AG20443 (cell line): ENCODE data around the gene TCERG1L.

Source experiments
- DNase-seq: peaks from one replicate; pipeline ENCODE4 v3.0.0; 2012; ENCODE audit warnings: low spot score, mixed read lengths

Gene TCERG1L

GRCh38 chr10:131207176-131207575, 104.3 kb downstream of the TCERG1L start:
- no peak for DNase-seq

DNA sequence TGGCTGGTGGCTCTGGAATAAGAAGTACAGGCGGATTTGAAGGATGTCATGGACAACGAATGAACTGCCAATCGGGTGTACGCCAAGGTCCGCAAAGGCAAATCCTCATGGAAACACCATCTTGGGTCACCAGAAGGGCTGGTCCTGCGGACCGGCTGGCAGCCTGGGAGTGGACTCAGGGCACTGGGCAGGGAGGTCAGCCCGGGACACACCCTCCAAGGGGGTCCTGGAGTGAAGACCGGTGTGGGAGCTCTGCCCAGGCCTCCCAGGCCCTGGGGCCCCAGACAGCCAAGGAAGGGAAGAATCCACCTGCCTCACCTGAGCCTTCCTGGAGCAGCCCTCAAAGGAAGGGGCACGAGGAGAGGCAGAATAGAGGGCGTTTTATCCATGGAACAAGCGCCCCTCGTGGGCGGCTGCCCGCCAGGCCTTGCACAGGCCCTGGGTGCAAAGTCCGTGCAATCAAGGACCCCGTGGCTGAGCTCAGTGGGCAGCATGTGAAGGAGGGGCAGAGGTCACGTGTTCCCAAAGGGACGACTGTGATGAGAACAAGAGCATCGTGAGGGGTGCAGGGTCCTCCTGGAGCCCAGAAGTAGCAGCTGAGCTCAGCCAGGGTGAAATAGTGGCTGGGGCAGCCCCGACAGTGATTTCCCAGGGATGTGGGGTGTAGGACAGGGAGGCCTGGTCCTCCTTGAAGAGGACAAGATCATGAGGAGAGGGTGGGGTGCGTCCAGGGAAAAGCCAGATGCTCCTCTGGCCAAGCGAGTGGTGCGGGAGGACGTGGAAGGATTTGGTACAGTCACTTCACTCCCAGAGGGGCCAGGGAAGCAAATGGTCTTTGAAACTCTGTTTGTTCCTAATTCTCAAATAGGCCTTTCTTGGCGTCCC, 105.2 kb downstream of the TCERG1L start:
- DNase-seq, result no peak

GRCh38 chr10:131205556-131205955, 106.0 kb downstream of the TCERG1L start:
- no peak for DNase-seq

DNA sequence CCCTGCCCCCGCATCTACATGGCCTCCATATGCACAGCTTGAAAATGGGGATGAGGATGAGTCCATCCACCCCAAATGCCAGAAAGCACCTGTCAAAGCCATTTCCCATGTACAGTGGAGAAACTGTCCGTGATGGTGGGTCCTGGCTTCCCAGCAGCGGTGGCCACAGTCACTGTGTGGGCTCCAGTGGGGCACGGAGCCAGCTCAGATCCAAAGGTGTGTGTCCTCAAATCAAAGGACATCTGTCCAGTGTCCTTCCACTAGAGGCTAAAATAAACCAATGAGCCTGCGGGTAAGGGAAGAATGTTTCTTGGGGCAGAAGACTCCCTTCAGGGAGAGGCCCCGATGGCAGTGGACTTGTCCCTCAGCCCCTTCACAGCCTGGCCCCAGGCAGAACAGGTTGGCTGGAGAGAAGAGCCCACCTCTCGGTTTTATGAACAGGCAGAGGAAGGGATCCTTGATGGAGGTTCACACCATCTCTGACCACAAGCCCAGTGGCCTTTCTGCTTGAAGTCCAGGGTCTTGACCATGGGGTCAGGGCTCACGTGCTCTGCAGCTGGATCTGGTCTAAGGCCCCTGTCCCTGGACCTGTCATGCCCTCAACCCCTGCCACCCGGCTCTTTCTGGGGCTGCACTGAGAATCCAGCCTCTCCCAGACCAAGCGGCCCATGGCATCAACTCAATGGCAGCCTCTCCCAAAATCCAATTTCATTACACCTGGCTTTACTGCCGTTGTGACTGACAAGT, 106.9 kb downstream of the TCERG1L start:
- DNase-seq, result no peak

DNA sequence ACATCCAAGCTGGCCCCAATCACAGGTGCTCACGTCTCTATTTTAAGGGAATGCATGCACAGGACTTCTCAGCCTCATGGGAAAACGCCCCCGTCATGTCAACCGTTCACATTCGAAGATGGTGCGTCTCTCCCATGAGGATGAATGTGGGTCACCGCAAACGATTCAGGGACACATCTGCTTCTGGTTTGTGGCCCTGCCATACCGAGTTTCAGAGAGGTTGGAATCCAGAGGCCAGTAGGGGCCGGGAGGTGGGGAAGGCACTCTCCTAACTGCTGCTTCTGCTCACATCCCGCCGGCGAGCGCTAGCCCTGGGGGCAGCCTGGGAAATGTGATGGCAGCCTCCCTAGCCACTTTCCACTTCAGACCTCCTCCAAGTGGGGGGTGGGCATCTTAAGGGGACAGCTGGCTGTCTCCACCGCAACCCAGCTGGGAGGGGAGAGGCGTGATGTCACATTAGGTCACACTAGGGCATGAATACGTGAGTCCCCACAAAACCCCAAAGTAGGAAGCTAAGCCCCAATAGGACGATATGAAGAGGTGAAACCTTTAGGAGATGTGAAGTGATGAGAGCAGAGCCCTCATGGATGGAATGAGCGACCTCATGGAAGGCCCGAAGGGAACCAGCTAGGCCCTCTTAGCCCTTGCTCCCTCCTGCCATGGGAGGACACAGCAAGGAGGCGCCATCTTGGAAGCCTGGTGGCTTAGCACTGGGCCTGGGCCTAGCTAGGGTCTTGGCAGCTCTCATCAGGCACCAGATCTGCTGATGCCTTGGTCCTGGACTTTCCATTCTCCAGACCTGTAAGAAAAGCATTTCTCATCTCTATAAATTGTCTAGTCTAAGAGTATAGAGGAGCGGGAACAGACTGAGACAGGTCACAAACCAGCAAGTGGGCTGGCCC, 107.8 kb downstream of the TCERG1L start:
- DNase-seq, result no peak

GRCh38 chr10:131202990-131203389, 108.5 kb downstream of the TCERG1L start:
- DNase-seq, result no peak

DNA sequence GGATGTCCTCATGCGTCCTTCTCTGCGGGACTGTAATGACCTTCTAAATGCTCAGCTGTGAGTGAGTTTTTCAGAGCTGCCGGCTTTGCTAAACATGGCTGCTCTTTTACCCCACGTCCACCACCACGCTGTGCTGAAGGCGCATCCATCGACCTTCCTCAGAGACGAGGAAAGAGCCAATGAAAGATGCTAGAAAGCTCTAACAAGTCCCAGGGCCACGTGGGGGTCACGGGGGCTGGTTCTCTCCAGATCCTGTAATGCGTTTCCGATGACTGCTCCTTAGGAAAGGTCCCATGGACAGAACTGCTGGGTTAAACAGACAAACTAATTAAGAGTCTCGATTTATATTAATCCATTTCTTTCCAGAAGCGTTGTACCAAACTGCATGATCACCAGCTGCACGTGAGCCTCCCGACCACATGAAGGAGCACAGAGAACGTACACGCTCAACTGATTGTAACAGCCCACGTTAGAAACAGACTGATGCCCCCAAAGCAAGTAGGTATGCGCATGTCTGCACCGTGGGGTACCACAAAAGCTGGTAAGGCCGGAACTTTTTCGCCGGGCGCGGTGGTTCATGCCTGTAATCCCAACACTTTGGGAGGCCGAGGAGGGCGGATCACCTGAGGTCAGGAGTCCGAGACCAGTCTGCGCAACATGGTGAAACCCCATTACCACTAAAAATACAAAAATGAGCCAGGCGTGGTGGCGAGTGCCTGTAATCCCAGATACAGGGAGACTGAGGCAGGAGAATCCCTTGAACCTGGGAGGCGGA, 109.6 kb downstream of the TCERG1L start:
- DNase-seq, result no peak

GRCh38 chr10:131200856-131201470, 110.6 kb downstream of the TCERG1L start:
- no peak for DNase-seq

DNA sequence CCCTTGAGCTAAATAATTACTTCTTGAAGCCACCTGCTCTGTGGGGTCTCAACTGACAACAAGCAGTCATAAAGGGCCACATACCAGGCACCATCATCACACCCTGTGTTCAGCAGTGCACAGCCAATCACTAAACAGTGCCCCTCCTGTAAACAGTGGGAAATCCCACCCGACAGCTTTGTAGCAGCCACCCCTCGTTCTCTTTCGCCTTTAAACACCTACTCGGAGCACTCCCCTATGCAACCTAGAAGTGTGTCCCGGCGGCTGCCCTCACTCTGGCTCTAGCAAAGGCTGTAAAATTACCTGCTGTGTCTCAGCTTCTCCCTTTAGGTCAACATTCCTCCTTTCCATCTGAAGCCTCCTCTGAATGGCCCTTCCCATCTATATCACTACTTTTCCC, 111.9 kb downstream of the TCERG1L start:
- DNase-seq, result no peak

DNA sequence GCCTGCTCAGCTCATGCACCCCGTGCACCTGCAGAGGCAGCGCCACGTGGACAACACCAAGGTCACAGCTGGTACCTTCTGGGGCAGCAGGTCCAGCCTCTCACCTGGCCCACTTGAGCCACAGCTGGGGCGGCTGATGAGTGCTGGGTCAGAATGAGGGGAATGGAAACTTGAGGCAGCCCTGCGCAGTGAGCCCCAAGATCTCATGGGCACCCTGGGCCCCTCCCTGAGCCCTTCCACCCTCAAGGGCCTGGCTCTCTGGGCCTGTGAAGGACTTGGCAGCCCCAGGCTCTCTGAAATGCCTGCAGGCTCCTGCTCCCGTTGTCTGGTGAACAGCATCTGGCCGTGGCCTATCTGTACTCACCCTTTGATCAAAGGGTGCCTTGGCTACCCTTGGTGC, 112.7 kb downstream of the TCERG1L start:
- DNase-seq, result no peak

- no peak for DNase-seq
These were observed 113.1 kb downstream of the TCERG1L start for GRCh38 chr10:131198401-131198800.

- DNase-seq, result no peak
These were observed 115.2 kb downstream of the TCERG1L start for GRCh38 chr10:131196176-131196885.

DNA sequence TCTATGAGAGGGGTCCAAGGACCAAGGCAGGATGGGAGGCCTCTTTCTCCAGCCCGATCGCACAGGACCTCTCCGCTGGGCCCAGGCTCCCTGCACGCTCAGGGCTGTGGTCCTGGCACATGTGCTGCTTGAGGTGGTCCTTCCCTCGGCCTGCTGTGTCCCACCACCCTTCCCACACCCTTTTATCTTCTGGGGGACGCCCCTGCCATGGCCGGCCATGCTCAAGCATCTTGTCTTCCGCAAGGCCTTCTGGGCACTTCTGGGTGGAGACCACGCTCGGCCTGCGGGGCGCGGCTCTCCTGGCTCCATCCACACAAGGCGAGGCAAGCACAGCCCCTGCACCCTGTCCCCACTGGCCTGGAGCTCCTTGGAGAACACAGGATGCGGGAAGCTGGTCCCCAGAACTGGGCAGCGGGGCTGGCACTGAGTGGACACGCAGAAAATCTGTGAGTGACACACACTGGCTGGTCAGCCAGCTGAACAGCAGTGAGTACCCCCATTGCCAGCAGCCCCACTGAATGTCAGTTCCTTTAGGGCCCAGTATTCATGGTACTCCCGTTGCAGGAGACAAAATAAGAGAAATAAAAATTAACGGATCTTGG, 115.9 kb downstream of the TCERG1L start:
- no peak for DNase-seq

GRCh38 chr10:131195116-131195515, 116.4 kb downstream of the TCERG1L start:
- no peak for DNase-seq

GRCh38 chr10:131193923-131194322, 117.6 kb downstream of the TCERG1L start:
- no peak for DNase-seq

DNA sequence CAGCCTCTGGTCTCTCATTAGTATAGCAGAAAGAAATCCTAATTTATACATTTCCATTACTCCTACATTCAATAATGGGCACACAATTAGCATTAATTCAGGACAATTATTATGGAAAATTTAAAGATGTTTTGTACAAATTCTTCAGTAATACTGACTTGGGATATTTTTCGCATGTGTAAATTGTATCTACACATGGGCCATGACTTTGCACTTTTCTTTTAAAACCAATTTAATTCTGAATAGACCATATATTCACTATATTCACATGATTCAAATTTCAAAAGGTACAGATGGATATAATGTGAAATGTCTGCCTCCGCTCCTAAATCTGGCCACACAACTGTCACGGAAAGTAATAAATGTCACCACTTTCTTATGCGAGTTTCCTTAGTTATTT, 123.0 kb downstream of the TCERG1L start:
- no peak for DNase-seq

GRCh38 chr10:131187926-131188325, 123.6 kb downstream of the TCERG1L start:
- no peak for DNase-seq

DNA sequence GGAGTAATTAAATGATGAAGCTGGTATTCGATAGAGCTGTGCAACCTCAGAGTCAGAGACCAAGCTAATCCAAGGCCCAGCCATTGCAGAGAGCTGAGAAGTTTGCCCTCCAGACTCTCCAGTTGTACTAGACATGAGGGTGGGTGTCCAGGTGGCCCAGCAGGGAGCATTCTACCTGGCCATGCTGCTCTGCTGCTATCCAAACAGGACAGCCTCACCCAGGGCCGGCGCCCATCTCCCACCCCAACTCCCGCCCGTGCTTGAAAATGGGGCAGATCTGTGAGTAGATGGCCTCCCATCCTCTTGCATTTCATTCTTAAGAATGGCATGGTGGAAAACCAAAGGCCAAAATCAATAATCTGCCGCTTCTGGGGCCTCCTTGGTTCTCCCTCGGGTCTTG, 124.2 kb downstream of the TCERG1L start:
- no peak for DNase-seq

- DNase-seq, result no peak
These were observed 124.8 kb downstream of the TCERG1L start for GRCh38 chr10:131186547-131187253.
